Loucy (cell line): ENCODE data around the gene GGCX.

ENCODE experiments used
- H2AFZ ChIP-seq: fragments of 200-600 bp; sonication (generic); 2 replicates; pipeline ENCODE4 v1.6.0; 2016; ENCODE audit warnings: antibody characterized with exemption, mild to moderate bottlenecking, low read length, moderate library complexity
- H3F3A ChIP-seq: fragments of 200-600 bp; 2 replicates; pipeline ENCODE4 v1.6.0; 2016; ENCODE audit warnings: antibody characterized with exemption, low read depth, mild to moderate bottlenecking
- H3K27me3 ChIP-seq: fragments of 200-600 bp; sonication (generic); 2 replicates; pipeline ENCODE4 v1.6.1; 2014; ENCODE audit warnings: low read length, mild to moderate bottlenecking; ENCODE audit not compliant: insufficient read depth, poor library complexity, severe bottlenecking
- H3K36me3 ChIP-seq: fragments of 200-600 bp; sonication (generic); 2 replicates; pipeline ENCODE4 v1.6.1; 2016; ENCODE audit warnings: low read length; ENCODE audit not compliant: insufficient read depth
- H3K4me1 ChIP-seq: fragments of 200-600 bp; sonication (generic); 2 replicates; pipeline ENCODE4 v1.5.1; 2014; ENCODE audit warnings: low read length, mild to moderate bottlenecking; ENCODE audit not compliant: insufficient read depth, poor library complexity, severe bottlenecking
- H3K4me2 ChIP-seq: fragments of 200-600 bp; sonication (generic); 2 replicates; pipeline ENCODE4 v1.6.0; 2014; ENCODE audit warnings: antibody characterized with exemption, low read length, low read depth, mild to moderate bottlenecking; ENCODE audit not compliant: poor library complexity, severe bottlenecking
- H3K4me3 ChIP-seq: fragments of 200-600 bp; sonication (generic); 2 replicates; pipeline ENCODE4 v1.5.1; 2014; ENCODE audit warnings: low read length, mild to moderate bottlenecking, mixed read lengths; ENCODE audit not compliant: poor library complexity, severe bottlenecking
- H3K79me2 ChIP-seq: fragments of 200-600 bp; sonication (generic); 2 replicates; pipeline ENCODE4 v1.6.1; 2014; ENCODE audit warnings: low read length; ENCODE audit not compliant: insufficient read depth
- H3K9ac ChIP-seq: fragments of 200-600 bp; sonication (generic); 2 replicates; pipeline ENCODE4 v1.6.0; 2014; ENCODE audit warnings: mild to moderate bottlenecking, low read depth, low read length, moderate library complexity; ENCODE audit not compliant: poor library complexity, severe bottlenecking
- H3K9me2 ChIP-seq: fragments of 200-600 bp; sonication (generic); replicated peaks from 2 replicates; pipeline ENCODE4 v1.6.1; 2016; ENCODE audit warnings: low read depth, low read length, mixed read lengths
- H3K9me3 ChIP-seq: fragments of 200-600 bp; sonication (generic); 2 replicates; pipeline ENCODE4 v1.6.1; 2014; ENCODE audit warnings: mild to moderate bottlenecking, antibody characterized with exemption, low read length, low read depth; ENCODE audit not compliant: insufficient read depth
- H4K20me1 ChIP-seq: fragments of 200-600 bp; sonication (generic); 2 replicates; pipeline ENCODE4 v1.6.0; 2014; ENCODE audit warnings: antibody characterized with exemption, low read length, mild to moderate bottlenecking; ENCODE audit not compliant: insufficient read depth, poor library complexity, severe bottlenecking
- CTCF ChIP-seq: fragments of 200-600 bp; sonication (generic); conservative IDR thresholded peaks from 2 replicates; pipeline ENCODE4 v1.5.1; 2014; ENCODE audit warnings: mild to moderate bottlenecking, antibody characterized with exemption, low read length
- EZH2phosphoT487 ChIP-seq: fragments of 200-600 bp; IDR thresholded peaks from 2 replicates; pipeline ENCODE4 v1.6.1; 2018; ENCODE audit warnings: antibody characterized with exemption, mild to moderate bottlenecking, moderate library complexity, borderline replicate concordance

The GGCX gene

GRCh38 chr2:85589181-85589580 lies 27.9 kb upstream of the GGCX start:
- no peaks in the 10 kb centered on the region for H4K20me1 ChIP-seq
- H3K9me3 ChIP-seq: no peaks in the 10 kb centered on the region
- H3K36me3 ChIP-seq: no peaks in the 10 kb centered on the region
- peak overlapping the region; percentile 71 for H3K9ac ChIP-seq
- no peak overlapping the region for H2AFZ ChIP-seq
- H3F3A ChIP-seq: 0 out of 2 replicates have a peak, but pooled peaks cover 12% of the 10 kb centered on the region
- H3K4me1 ChIP-seq: peaks cover 60% of the 10 kb centered on the region
- peaks cover 46% of the 10 kb centered on the region for H3K79me2 ChIP-seq
- no peaks in the 10 kb centered on the region for H3K9me2 ChIP-seq
- peak overlapping the region; percentile 63 for H3K4me3 ChIP-seq
- TF ChIP-seq EZH2phosphoT487 (no peak), CTCF (no peak)
- H3K27me3 ChIP-seq: no peaks in the 10 kb centered on the region
- H3K4me2 ChIP-seq: peak overlapping the region; percentile 85

GRCh38 chr2:85588645-85589044 lies 27.4 kb upstream of the GGCX start:
- Histone ChIP-seq H3K27me3 (no peaks in the 10 kb centered on the region), H3F3A (0 out of 2 replicates have a peak, but pooled peaks cover 12% of the 10 kb centered on the region), H3K4me2 (peak overlapping the region; percentile 85), H4K20me1 (no peaks in the 10 kb centered on the region), H2AFZ (no peak overlapping the region), H3K4me3 (peak overlapping the region; percentile 63), H3K79me2 (peaks cover 43% of the 10 kb centered on the region), H3K4me1 (peaks cover 65% of the 10 kb centered on the region), H3K9me3 (no peaks in the 10 kb centered on the region), H3K9me2 (no peaks in the 10 kb centered on the region), H3K36me3 (no peaks in the 10 kb centered on the region), H3K9ac (peak overlapping the region; percentile 71)
- TF ChIP-seq EZH2phosphoT487 (no peak), CTCF (no peak)

- Histone ChIP-seq H3K36me3 (no peaks in the 10 kb centered on the region), H3K9ac (peak overlapping the region; percentile 71), H3K9me3 (no peaks in the 10 kb centered on the region), H3K4me1 (peaks cover 66% of the 10 kb centered on the region), H3K27me3 (no peaks in the 10 kb centered on the region), H3K9me2 (no peaks in the 10 kb centered on the region), H3F3A (0 out of 2 replicates have a peak, but pooled peaks cover 12% of the 10 kb centered on the region), H4K20me1 (no peaks in the 10 kb centered on the region), H3K79me2 (peaks cover 43% of the 10 kb centered on the region), H2AFZ (no peak overlapping the region), H3K4me2 (peak overlapping the region; percentile 85), H3K4me3 (peak overlapping the region; percentile 63)
- TF ChIP-seq CTCF (no peak), EZH2phosphoT487 (no peak)
Measured at GRCh38 chr2:85588236-85588635, 26.9 kb upstream of the GGCX start.
